Measurements from ENCODE around the gene GNPTG. TPM values are rescaled to one million over a fixed set of nuclear protein-coding genes. Genes with fewer than 3 reads are reported as not detected.

GNPTG gene
- total and polyA plus RNA-seq, 2 of the 8 experiments (the other 6 are each of a cell fraction or from before 2014, with no cell fraction given), result 26.2 to 51.2 TPM

- Histone ChIP-seq H3K9me3 (ENCODE audit: insufficient read depth in 2 of 2, low read depth in 1 of 2, low read length in 1 of 2) (no peaks in the 10 kb centered on the region), H4K91ac (replicated peaks; ENCODE audit: insufficient read length, low read length) (peak overlapping the region; percentile 68), H3K4me1 (replicated peaks in 1 of 4; ENCODE audit: control insufficient read depth in 3 of 4, insufficient read depth in 4 of 4, low read length in 3 of 4) (peaks cover 0 to 16% (median 10%) of the 10 kb centered on the region in 4 experiments; a peak in 5 of 7 replicates), H3K23ac (ENCODE audit: insufficient read length) (no peak overlapping the region), H2BK5ac (ENCODE audit: low read depth, low read length) (peak overlapping the region; percentile 75; the same call in 1 of the 2 replicates), H2BK15ac (ENCODE audit: low read length) (peak overlapping the region; percentile 81; the same call in 1 of the 2 replicates), H3K23me2 (ENCODE audit: low read depth, low read length) (peaks cover 12% of the 10 kb centered on the region), H3K4me3 (ENCODE audit: extremely low read depth in 1 of 4, insufficient read depth in 2 of 4, low read depth in 3 of 4, low read length in 4 of 4) (peak overlapping the region; percentile 63 to 73 (median 70)), H2AFZ (ENCODE audit: low read length) (no peak overlapping the region), H3K56ac (replicated peaks; ENCODE audit: insufficient read length, low read depth, low read length) (no peak overlapping the region), H4K5ac (ENCODE audit: insufficient read length, low read depth, low read length) (peak overlapping the region; percentile 31), H3K9ac (replicated peaks in 1 of 4; ENCODE audit: extremely low read depth in 1 of 4, low read depth in 3 of 4, low read length in 3 of 4) (peak overlapping the region; percentile 65 to 87 (median 72)), H4K20me1 (replicated peaks in 1 of 2; ENCODE audit: control insufficient read depth in 1 of 2, insufficient read depth in 2 of 2, low read length in 2 of 2) (peaks cover 3 to 23% of the 10 kb centered on the region in 2 experiments), H3K4ac (replicated peaks; ENCODE audit: insufficient read length, low read depth, low read length) (no peak overlapping the region), H3K79me1 (ENCODE audit: low read depth, low read length) (peaks cover 9% of the 10 kb centered on the region), H3K36me3 (ENCODE audit: control insufficient read depth in 2 of 4, insufficient read depth in 4 of 4, low read length in 3 of 4) (peaks cover 0 to 6% (median 0%) of the 10 kb centered on the region in 4 experiments; a peak in 2 of 8 replicates), H3K27me3 (replicated peaks in 1 of 4; ENCODE audit: control insufficient read depth in 3 of 4, extremely low read depth in 1 of 4, insufficient read depth in 3 of 4, low read length in 3 of 4) (no peaks in the 10 kb centered on the region), H3K4me2 (ENCODE audit: insufficient read depth in 1 of 2, low read depth in 2 of 2, low read length in 2 of 2) (peak overlapping the region; percentile 94 to 95), H2BK12ac (ENCODE audit: low read depth, low read length) (peak overlapping the region; percentile 12; the same call in 1 of the 2 replicates), H3K79me2 (ENCODE audit: control insufficient read depth in 1 of 2, insufficient read depth in 2 of 2, low read length in 2 of 2) (peaks cover 4 to 19% of the 10 kb centered on the region in 2 experiments; a peak in 2 of 4 replicates), H4K8ac (ENCODE audit: extremely low read depth, insufficient read depth, low read length) (peak overlapping the region; percentile 88), H2BK120ac (replicated peaks; ENCODE audit: low read depth, low read length) (no peak overlapping the region), H3K18ac (ENCODE audit: extremely low read depth, low read length) (peak overlapping the region; percentile 83; the same call in 1 of the 2 replicates), H3K14ac (ENCODE audit: insufficient read length) (no peak overlapping the region), H2AK5ac (ENCODE audit: low read depth, low read length) (no peak overlapping the region), H2BK20ac (ENCODE audit: low read length) (no peak overlapping the region), H3K27ac (ENCODE audit: low read depth, low read length) (peak overlapping the region; percentile 86; the same call in 1 of the 2 replicates)
- POLR2A ChIA-PET (ENCODE audit: partially characterized antibody), result interaction anchor here (0.6 to 4.8 kb wide), 17 partner anchors 9 to 245 kb away, joined by 3 to 44 read pairs (median 4); partner anchors contain the start of genes BAIAP3 and TELO2
- CTCF ChIA-PET (ENCODE audit: partially characterized antibody), result interaction anchor here (0.5 to 6.8 kb wide), 10 partner anchors 10 to 325 kb away, joined by 3 to 59 read pairs (median 4); no protein-coding TSS in a partner anchor
- TF ChIP-seq POLR2A (IDR thresholded peaks at IDR 0.05; ENCODE audit: control extremely low read depth in 1 of 2, low read depth in 2 of 2, low read length in 2 of 2) (no peak), MAFK (IDR thresholded peaks at IDR 0.05; ENCODE audit: low read depth, low read length) (peak; percentile 88; the same call in 1 of the 2 replicates), GTF2F1 (IDR thresholded peaks at IDR 0.05; ENCODE audit: borderline replicate concordance, low read depth, low read length) (no peak), BACH1 (IDR thresholded peaks at IDR 0.05; ENCODE audit: low read length) (peak; percentile 98), JUND (IDR thresholded peaks at IDR 0.05; ENCODE audit: low read length) (0 out of 2 replicates have a peak, but pooled peaks have one; percentile 9)
- FAIRE-seq (no peak), DNase-seq (ENCODE audit: low read depth in 1 of 2, low spot score in 2 of 2) (no peak)
- WGBS, 2 experiments (ENCODE audit: extremely low coverage in 1 of 2, insufficient coverage in 1 of 2, insufficient read length in 1 of 2, insufficient replicate concordance in 2 of 2, low coverage in 1 of 2, low lambda C conversion rate in 2 of 2, missing lambda C conversion rate in 1 of 2), result 5% methylated on average over 26 of the region's 31 CpGs; no CpG with 5 or more reads in 1 of the 2 experiments
Measured at GRCh38 chr16:1378804-1379303, 27.1 kb downstream of the GNPTG start.
